Esophagus squamous epithelium (tissue), 5 donors: ENCODE measurements around the gene NYAP1. TPM values are rescaled to one million over a fixed set of nuclear protein-coding genes. Genes with fewer than 3 reads are reported as not detected.
"Not testable (repeated sequence)": the region's sequence is repeated elsewhere in the genome, so short reads cannot be mapped to it uniquely, and the experiment has no call there.

ENCODE experiments used
- DNase-seq: peaks from one replicate; lab custom pipeline; 2025; lab: John Stamatoyannopoulos, UW
- H3K27ac ChIP-seq, 4 donors: fragments of 200-600 bp; sonication (generic); one replicate each; pipeline ENCODE4 v1.5.1; 2016 to 2019; ENCODE audit warnings: mild to moderate bottlenecking in 1 of 4
- H3K27me3 ChIP-seq, 4 donors: fragments of 200-600 bp; sonication (generic); 1 replicate in 3 of 4; 2 replicates in 1 of 4; pipeline versions ENCODE4 v1.5.1 to v1.6.0; 2017 to 2021; ENCODE audit warnings: antibody characterized with exemption in 1 of 4
- H3K36me3 ChIP-seq, 3 donors: fragments of 200-600 bp; sonication (generic); one replicate each; pipeline ENCODE4 v1.5.1; 2016 to 2019
- H3K4me1 ChIP-seq, 3 donors: fragments of 200-600 bp; sonication (generic); one replicate each; pipeline ENCODE4 v1.5.1; 2017 to 2019
- H3K4me3 ChIP-seq, 4 donors: fragments of 200-600 bp; sonication (generic); 1 replicate in 3 of 4; 2 replicates in 1 of 4; pipeline ENCODE4 v1.5.1; 2016 to 2019; ENCODE audit warnings: mild to moderate bottlenecking in 2 of 4, moderate library complexity in 1 of 4
- H3K9me3 ChIP-seq, 3 donors: fragments of 200-600 bp; sonication (generic); one replicate each; pipeline ENCODE4 v1.5.1; 2016 to 2019
- CTCF ChIP-seq, 6 experiments: fragments of 450-650 bp in 4 of 6; fragments of 200-600 bp in 2 of 6; sonication (generic) in 2 of 6; IDR thresholded peaks; one replicate each; pipeline ENCODE4 v1.5.1; 2016 to 2019; ENCODE audit warnings: antibody characterized with exemption in 6 of 6, mild to moderate bottlenecking in 4 of 6, moderate library complexity in 4 of 6
- POLR2A ChIP-seq, 4 donors: fragments of 450-650 bp; IDR thresholded peaks; one replicate each; pipeline ENCODE4 v1.6.1; 2017; ENCODE audit warnings: antibody characterized with exemption in 4 of 4, mild to moderate bottlenecking in 4 of 4, moderate library complexity in 3 of 4
- WGBS, 2 donors: methylation state at CpG; one replicate each; pipeline ENCODE4 v1.1.5; 2018; 5-methylcytosine and 5-hydroxymethylcytosine counted together
- intact Hi-C: fragments of 100-400 bp; cut with DNase I; formaldehyde crosslinking; loops from one replicate; pipeline ENCODE4 v1.15.0; 2022
- total RNA-seq, 4 donors: library from RNA; depleted of rRNA; stranded (reverse); fragments of >200 nt; gene quantifications; one replicate each; pipeline ENCODE4 v1.1.0, GENCODE V29; 2016
- donor health status: DM: yes; HTN: yes; CAD: no.

NYAP1 gene
- total RNA-seq, 4 donors from 2014 or later, result 0.31 to 1.1 (median 0.57) TPM; not detected in 1

GRCh38 chr7:100538654-100539435 is 55.1 kb downstream of the NYAP1 start, which contains the start of gene AGFG2:
TSS of gene AGFG2 (plus strand) at chr7:100539203. CDS start at chr7:100539347, 144 bp downstream.
- Histone ChIP-seq H3K9me3 (no peaks in the 10 kb centered on the region), H3K27me3 (no peaks in the 10 kb centered on the region), H3K36me3 (no peaks in the 10 kb centered on the region), H3K4me3 (peak within 1 kb of the TSS; percentile 81 to 97 (median 86)), H3K27ac (peak within 1 kb of the TSS; percentile 86 to 90 (median 88)), H3K4me1 (peaks cover 9 to 54% (median 15%) of the 10 kb centered on the region in 3 donors)
- 0% methylated on average over 10 to 36 of the region's 60 CpGs for WGBS, 2 donors
- peak; percentile 99 for DNase-seq
- intact Hi-C loops, result no loop called here
- TF ChIP-seq CTCF (IDR thresholded peaks at IDR 0.05) (no peak), POLR2A (IDR thresholded peaks at IDR 0.05) (peak in 3 of 4 donors; percentile 58 to 93 (median 90))

DNA sequence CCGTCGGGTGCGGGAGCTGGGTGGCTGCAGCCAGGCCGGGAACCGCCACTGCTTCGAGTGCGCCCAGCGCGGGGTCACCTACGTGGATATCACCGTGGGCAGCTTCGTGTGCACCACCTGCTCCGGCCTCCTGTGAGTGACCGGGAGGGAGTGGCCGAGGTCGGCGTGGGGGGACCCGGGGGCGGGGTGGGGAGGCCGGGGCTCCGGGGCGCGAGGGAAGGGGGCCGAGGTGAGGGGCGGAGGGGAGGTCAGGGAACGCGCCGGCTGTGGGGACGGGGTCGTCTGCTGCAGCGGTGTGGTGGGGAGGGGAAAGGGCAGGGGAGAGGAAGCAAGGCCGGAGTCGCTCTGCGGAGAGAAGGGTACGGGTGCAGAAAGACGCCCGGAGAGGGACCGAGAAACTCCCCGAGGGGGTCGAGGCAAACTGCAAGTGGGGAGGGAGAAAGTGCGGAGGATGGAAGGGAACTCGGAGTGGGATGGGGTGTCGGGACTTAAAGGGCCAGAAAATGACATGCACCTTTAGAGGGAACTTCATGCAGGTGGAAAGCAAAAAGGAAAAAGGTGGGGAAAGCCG is 55.8 kb downstream of the NYAP1 start:
- H3K4me1 ChIP-seq, result peaks cover 16 to 61% (median 20%) of the 10 kb centered on the region in 3 donors
- peak overlapping the region; percentile 86 to 90 (median 88) for H3K27ac ChIP-seq
- intact Hi-C loops, result no loop called here
- no peak for DNase-seq
- H3K9me3 ChIP-seq, result no peaks in the 10 kb centered on the region
- WGBS, 2 donors, result 0% methylated on average over 17 to 23 of the region's 44 CpGs
- TF ChIP-seq POLR2A (IDR thresholded peaks at IDR 0.05) (no peak), CTCF (IDR thresholded peaks at IDR 0.05) (no peak)
- no peaks in the 10 kb centered on the region for H3K36me3 ChIP-seq
- no peaks in the 10 kb centered on the region for H3K27me3 ChIP-seq
- H3K4me3 ChIP-seq, result peak overlapping the region; percentile 81 to 97 (median 86)

DNA sequence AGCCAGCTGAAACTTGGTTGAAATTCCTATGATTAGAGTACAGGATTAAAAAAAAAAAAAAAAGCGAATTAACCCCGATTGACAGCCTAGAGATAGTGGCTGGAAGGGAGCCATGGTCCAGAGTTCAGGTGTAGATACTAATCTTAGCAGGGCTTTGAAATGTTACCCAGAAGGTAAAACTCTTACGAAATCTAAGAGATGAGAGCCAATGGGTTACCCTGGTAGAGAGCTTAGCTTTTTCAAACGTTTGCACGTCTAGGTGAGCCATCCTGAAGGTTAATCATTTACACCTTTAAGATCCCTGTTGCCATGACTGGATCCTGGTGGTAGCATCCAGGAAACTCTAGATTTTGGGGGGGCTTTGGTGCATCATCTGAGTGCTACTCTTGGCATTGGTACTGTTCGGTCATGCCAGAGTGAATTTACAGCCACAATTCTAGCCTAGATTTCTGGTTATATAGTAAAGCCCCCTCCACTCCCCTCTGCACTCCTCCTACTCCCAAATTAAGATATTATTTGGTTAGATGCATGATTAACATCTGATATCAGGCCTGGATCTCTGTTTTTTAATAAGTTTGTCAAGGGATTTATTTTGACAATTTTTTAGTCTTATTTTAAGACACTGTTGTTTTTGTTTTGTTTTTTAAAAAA is 56.5 kb downstream of the NYAP1 start:
- intact Hi-C loops, result no loop called here
- peaks cover 23 to 68% (median 27%) of the 10 kb centered on the region in 3 donors for H3K4me1 ChIP-seq
- no peak for TF ChIP-seq POLR2A (IDR thresholded peaks at IDR 0.05)
- TF ChIP-seq CTCF (IDR thresholded peaks at IDR 0.05), result no peak
- no peaks in the 10 kb centered on the region for H3K36me3 ChIP-seq
- peak overlapping the region in 3 of 4 donors; percentile 86 to 90 (median 87) for H3K27ac ChIP-seq
- DNase-seq, result no peak
- 31% methylated on average over 6 of the region's 6 CpGs for WGBS, 2 donors
- no peaks in the 10 kb centered on the region for H3K9me3 ChIP-seq
- H3K4me3 ChIP-seq, result peak overlapping the region; percentile 81 to 97 (median 86)
- H3K27me3 ChIP-seq, result no peaks in the 10 kb centered on the region

DNA sequence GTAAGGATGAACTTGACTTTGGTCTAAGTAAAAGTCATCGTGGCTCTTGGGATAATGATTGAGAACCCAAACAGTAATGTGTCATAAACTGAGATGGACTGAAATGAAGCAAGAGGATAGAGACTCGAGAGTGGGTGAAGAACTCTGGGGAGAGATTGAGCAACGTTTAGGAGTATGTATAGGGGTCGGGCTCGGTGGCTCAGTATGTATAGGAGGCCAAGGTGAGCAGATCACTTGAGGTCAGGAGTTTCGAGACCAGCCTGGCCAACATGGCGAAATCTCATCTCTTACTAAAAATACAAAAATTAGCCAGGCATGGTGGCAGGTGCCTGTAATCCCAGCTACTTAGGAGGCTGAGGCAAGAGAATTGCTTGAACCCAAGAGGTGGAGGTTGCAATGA is 57.6 kb downstream of the NYAP1 start:
- intact Hi-C loops, H3K27me3 ChIP-seq, H3K4me3 ChIP-seq, H3K36me3 ChIP-seq, DNase-seq, H3K9me3 ChIP-seq: not testable (repeated sequence)
- WGBS, 2 donors, result 69 to 86% methylated on average over 7 of the region's 7 CpGs
- Histone ChIP-seq H3K27ac (peak overlapping the region in 1 of 4 donors; percentile 95), H3K4me1 (peaks cover 34 to 79% (median 38%) of the 10 kb centered on the region in 3 donors)

GRCh38 chr7:100543586-100543985 is 59.9 kb downstream of the NYAP1 start:
- intact Hi-C loops, result no loop called here
- Histone ChIP-seq H3K4me1 (peaks cover 55 to 94% (median 57%) of the 10 kb centered on the region in 3 donors), H3K9me3 (no peaks in the 10 kb centered on the region), H3K4me3 (no peak overlapping the region), H3K27me3 (no peaks in the 10 kb centered on the region), H3K27ac (peak overlapping the region; percentile 84 to 98 (median 96)), H3K36me3 (peaks cover 0 to under 1% (median 0%) of the 10 kb centered on the region in 3 donors)
- TF ChIP-seq POLR2A (IDR thresholded peaks at IDR 0.05) (no peak), CTCF (IDR thresholded peaks at IDR 0.05) (no peak)
- 38 to 50% methylated on average over 1 of the region's 1 CpG for WGBS, 2 donors
- DNase-seq, result no peak
